ENCODE data around the gene SERHL2.
"Not testable (repeated sequence)": the region's sequence is repeated elsewhere in the genome, so short reads cannot be mapped to it uniquely, and the experiment has no call there.

The SERHL2 gene

DNA sequence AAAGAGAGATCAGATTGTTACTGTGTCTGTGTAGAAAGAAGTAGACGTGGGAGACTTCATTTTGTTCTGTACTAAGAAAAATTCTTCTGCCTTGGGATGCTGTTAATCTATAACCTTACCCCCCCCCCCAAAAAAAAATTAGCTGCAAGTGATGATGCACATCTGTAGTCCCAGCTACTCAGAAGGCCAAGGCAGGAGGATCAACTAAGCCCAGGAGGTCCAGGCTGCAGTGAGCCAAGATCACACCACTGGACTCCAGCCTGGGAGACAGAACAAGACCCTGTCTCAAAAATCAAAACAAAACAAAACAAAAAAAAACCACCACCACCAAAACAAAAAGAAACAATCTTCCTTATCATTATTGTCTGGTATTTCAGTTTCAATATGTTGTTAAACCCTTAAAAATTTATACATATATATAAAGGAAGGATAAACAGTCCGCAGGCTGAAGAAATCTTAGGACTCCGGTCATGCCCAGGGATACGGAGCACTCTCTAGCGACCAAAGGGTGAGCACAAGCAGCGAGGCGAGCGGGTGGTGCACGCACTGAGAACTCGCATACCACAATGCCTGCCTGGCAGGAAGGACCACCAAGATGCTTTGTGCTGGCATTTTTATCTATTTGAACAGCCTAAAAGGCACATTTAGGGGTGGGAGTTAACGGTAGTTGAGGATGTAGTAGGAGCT lies 54.5 kb downstream of the SERHL2 start:
- no peak for DNase-seq (ENCODE audit: low spot score)

DNA sequence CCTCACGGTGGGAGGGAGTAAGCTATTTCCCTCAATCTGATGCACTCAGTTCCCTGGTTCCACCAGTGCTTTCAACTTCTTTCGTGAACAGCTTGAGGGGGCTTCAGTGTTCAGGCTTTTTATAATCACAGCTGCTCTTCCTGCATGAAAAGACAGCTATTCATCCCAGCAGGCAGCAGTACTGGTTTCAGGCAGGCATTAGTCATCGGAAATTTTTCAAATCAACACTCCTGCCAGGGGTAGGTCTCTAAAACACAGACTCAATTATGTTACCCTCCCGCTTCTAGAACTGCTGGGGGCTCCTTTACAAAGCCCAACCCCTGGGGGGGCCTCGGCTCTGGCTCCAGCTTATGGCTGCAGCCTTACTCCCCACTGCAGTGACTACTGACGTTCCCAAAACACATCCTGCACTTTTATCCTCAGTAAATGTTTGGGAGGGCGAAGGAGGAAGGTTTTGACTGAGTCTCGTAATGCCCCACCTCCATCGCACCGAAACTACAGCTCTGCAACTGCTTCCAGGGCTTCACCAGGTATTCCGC lies 55.1 kb downstream of the SERHL2 start:
- DNase-seq (ENCODE audit: low spot score) = no peak

DNA sequence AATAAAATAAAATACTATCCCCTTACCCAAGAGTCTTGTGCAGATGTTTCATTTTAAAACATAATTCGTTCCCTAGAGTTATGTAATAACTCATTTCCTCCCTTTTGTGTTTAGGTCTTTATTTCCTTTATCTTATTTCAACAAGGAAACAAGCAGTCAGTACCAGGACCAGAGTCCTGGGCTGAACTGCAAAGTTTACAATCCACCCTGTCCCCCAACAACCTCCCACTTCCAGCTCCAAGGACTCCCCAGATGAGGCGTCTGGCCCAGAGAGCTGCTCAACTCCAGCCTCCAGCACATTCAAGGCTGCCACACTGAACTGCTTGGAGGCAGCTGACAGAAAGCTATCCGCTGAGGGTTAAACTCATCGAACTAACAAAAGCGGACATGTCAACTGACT lies 56.4 kb downstream of the SERHL2 start:
- no peak for DNase-seq (ENCODE audit: low spot score)

DNA sequence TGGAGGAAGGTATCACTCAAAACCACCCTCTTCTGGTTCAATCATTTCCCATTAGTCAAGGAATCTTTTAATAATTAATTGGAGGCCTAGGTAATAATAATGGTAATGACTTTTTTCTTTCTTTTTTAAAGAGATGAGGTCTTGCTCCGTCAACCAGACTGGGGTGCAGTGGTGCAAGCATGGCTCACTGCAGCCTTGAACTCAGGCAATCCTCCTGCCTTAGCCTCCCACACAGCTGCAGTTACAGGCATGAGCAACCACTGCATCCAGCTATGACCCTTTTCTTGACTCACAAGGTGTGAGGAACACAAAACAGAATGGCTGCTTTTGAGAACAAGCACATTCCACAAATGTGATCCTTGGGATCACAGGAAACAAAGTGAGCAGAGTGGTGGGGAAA lies 57.3 kb downstream of the SERHL2 start:
- no peak for DNase-seq (ENCODE audit: low spot score)

DNA sequence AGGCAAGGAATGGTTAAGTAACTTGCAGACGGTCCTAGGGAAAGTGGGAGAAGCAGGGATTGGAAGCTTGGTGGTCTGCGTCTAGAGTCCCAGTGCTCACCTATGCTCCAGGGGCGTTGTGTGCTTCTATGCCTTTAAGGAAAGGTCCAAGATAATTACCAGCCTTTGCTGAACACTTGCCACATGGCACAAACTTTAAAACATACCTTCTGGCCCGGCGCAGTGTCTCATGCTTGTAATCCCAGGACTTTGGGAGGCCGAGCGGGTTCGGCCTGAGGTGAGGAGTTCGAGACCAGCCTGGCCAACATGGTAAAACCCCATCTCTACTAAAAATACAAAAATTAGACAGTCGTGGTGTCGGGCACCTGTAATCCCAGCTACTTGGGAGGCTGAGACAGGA lies 58.6 kb downstream of the SERHL2 start:
- DNase-seq (ENCODE audit: low spot score) = no peak

DNA sequence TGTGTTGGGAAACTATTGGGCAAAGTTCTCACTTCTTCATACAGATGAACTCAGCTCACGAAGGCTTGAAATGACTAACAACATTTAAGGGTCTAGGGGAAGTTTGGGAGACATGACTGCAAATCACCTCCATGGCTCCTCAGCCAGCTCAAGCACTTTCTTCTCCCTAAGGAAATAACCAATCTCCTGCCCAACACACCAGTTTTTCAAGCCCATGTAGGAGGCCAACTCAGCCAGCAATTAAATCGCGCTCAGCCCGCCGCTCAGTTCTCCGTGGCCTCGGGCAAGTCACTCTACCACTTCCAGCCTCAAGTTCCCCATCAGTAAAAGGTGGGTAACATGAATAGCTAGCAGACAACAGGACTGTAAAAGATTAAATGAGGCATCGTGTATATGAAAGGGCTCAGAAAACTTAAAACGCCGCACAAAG lies 60.1 kb downstream of the SERHL2 start:
- DNase-seq (ENCODE audit: low spot score) = no peak

DNA sequence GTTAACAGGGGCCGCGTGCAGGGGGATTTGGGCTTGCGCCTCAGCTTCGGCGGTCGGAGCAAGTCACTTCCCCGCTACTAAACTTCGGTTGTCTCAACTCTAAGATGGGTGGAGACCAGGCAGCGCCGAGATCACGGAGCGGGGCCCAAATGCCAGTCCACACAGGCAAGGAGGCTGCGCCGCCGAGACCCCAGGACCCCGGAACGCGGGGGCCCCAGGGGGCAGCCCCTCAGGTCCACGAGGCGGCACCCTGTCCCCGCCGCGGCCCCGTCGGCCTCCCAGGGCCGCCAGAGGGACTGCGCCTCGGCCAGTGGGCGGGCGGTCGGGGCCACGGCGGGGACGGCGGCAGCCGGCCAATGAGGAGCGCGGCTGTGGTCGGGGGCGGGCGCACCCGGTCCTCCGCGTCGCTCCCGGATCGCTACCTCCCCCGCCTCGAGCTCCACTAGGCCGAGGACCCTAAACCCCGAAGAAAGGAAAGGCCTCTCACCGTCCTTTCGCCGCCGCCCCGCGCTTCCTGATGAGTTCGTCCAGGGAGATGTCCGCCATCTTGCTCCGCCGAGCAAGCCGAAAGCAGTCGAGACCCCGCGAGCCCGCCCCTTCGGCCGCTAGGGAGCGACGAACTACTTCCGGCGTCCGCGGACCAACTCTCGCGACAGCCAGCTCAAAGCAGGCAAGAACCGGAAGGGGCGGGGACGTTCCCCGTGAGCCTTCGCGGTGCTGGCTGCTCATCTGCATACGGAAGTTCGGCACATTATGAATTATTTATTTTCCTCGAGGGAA lies 60.7 kb downstream of the SERHL2 start, which contains the start of gene POLDIP3:
POLDIP3 (minus strand) TSS at position 572 of the 780 bp plus-strand sequence; CDS start at position 546, 26 bp downstream.
- peak; percentile 99 for DNase-seq (ENCODE audit: low spot score)

DNA sequence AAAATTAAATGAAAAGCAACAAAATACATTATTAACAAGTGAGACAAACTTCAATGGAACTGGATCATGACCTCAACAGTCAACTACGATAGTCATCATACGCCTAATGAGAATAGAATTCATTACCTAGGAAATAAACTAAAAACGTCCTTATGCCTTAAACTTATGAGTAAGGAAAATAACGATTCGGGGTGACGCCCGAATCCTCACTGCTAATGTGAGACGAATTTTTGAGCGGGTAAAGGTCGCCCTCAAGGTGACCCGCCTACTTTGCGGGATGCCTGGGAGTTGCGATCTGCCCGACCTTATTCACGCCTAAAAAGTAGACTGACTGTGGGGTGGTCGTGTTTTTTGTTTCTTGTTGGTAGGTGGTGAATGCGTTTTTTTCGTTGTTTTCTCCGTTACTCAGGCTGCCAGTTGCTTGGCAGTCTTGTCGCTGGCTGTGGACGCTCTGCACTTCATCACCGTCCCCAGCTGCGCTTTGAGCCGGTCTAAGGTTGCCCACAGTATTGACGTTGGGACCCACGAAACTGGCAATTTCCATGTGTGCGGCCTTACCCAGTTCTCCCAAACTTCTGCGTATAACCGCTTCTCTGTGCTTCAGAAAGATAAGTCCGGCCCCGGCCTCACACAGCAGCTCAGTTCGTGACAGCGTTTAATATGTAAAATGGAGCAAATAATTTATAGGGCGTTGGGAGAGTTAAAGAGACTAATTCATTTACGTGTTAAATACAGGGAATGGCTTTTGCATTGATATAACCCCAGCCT lies 61.5 kb downstream of the SERHL2 start:
- DNase-seq (ENCODE audit: low spot score) = peak; percentile 86

DNA sequence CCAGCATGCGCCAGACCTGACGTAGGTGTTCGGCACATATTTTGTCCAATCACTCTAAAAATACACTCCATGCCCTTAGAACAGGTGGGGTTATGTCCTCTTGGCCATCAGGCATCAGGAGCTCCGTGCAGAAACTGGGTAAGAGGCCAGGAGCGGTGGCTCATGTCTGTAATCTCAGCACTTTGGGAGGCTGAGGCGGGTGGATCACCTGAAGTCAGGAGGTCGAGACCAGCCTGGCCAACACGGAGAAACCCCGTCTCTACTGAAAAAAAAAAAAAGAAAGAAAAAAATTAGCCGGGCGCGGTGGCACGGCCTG lies 62.1 kb downstream of the SERHL2 start:
- DNase-seq (ENCODE audit: low spot score) = not testable (repeated sequence)

DNA sequence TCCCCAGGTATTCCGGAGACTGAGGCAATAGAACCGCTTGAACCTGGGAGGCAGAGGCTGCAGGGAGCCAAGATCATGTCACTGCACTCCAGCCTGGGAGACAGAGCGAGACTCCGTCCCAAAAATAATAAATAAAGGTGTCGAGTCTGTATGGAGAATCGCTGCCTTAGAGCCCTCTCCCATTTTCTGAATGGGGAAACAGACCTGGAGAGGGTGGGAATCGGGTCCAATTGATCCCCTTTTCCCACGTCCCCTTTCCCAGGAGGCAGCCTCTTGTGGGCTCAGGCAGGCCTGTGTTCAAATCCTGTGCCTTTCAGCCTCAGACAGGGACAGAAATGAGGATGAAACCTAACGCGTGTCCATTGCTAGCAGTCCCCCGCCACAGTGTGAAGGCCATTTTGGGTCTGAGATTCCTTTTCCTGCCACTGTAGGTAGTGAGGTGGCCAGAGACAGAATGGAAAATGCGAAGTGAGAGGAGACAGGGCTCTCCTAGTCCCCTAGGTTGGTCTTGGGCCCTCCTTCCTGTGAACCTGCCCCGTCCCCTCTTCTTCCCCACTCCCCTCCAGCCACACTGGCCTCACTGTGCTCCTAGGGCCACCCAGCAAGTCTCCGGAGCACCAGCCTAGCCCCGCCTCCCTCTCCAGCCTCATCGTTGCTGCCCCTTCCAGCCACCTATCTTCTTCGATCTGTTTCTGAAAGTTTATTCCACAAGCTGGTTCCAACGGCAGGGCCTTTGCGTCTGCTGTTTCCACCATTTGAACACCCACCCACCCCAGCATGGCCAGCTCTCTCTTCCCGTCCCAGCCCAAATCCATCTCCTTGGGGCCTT lies 63.6 kb downstream of the SERHL2 start:
- DNase-seq (ENCODE audit: low spot score) = no peak

DNA sequence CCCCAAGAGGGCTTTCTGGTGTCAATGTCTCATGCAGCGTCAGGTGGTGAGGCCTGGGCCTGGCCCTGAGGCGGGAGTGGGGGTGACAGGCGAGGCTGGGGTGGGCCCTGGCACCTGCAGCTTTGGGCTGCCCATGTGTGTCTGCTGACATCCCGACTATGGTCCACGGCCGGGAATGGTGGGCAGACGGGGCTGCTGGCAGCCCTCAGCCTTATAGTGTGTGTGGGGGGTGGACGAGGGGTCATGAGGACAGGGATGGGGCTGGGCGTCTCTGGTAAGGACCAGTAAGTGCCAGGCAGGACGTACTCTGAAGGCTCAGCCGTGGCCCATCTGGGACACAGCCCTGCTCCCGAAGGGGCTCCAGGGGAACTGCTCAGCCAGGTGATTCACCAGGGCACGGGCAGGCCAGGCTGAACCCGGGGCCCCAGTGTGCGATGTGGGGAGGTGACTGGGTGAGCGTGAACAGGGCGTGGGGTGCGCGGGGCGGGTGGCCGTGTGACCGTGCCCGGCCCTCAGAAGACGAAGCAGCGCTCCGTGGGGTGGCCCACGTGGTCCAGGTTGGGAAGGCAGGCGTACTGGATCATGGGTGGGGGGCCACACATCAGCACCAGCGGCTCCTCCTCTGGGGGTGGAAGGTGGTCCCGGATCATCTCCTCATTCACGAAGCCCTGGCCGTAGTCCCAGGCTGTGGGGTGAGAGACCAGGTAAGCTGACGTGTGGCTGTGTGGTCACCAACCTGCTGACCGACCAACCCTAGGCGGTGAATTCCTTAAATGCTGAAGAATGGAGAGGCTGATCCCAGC lies 65.7 kb downstream of the SERHL2 start:
- DNase-seq (ENCODE audit: low spot score) = no peak

DNA sequence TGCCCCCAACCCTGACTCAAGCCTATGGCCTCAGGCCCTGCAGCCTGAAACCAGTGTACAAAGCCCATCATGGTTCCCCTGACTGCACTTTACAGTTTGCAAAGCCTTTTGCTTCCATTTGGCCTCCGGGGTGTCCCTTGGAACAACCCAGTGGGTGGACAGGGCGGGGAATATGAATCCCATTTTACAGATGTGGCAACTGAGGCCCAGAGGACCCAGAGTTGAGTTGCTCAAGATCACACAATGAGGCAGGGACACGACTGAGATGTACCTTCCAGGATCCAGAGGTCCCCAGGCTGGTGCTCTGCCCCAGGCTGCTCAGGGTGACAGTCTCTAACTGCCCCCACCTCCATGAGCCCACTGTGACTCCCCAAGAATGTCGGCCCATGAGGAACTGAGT lies 66.3 kb downstream of the SERHL2 start:
- no peak for DNase-seq (ENCODE audit: low spot score)

DNA sequence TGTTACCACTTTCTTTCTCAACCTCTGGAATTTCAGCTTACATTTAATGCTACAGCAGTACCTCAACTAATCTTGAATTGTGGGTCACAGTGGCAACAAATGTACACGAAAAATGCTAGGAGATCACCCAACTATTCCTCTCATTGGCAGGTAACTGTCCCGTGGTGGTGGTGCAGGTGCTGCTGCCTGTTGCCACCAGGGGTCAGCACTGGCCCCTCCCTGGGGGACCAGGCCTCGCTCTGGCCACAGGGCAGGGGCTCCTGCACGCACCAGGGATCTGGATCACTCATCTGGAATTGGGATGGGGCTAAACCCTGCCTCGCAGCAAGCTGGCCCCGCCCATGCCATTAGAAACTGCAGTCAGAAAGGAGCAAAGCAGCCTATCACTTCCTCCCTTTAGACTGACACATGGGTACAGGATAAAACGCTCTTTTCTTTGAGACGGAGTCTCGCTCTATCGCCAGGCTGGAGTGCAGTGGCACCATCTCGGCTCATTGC lies 67.8 kb downstream of the SERHL2 start:
- peak; percentile 53 for DNase-seq (ENCODE audit: low spot score)

DNA sequence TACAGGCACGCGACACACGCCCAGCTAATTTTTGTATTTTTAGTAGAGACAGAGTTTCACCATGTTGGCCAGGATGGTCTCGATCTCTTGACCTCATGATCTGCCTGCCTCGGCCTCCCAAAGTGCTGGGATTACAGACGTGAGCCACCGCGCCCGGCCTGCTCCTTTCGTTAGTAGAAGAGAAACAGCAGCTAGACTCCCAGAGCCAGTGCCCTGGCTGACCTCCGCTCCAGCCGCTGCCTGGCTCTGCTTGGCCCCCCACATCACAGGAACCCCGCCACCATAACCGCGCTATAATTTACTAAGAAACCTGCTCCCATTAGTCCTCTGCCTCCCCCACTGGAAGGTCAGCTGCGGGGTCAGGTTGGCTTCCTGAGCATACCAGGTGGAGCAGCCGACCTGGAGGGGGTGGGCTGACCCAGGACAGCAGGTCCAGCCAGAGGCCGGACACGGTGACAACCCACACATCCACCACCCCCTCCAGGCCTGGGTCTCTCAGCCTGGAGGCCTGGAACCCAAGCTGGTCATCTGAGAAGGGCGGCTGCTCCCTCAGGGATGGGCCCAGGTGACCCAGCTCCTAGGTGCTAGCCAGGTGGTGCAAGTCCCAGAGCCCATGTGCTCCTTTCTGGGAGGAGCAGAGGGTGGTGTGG lies 68.4 kb downstream of the SERHL2 start:
- DNase-seq (ENCODE audit: low spot score) = no peak

DNA sequence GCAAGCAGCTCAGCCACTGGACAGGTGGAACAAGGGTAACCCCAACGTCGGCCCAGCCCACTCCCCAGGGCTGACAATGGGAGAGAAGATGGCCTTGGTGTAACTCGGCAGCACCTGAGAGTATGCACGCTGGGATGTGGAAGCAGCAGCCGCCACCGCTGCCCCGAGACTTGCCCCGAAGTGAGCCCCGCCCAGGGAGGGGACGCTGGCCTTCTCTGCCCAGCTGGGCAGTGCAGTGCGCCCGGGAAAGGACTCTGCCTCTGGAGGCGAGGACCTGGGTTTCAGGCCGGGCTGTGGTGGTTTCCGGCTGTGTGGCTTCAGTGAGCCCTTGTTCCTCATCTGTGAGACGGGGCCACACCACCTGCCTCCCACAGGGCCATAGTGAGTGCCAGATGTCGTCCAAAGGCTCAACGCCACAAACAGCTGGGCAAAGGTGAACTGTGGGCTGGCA lies 69.6 kb downstream of the SERHL2 start:
- DNase-seq (ENCODE audit: low spot score) = no peak
